Measurements from ENCODE around the gene SFXN3.

SFXN3 gene

GRCh38 chr10:101000127-101000914, 30.7 kb upstream of the SFXN3 start:
- no peak for DNase-seq (ENCODE audit: low read depth)

GRCh38 chr10:101000915-101001658, 29.9 kb upstream of the SFXN3 start:
- no peak for DNase-seq (ENCODE audit: low read depth)

GRCh38 chr10:101001659-101002035, 29.4 kb upstream of the SFXN3 start:
- no peak for DNase-seq (ENCODE audit: low read depth)

- no peak for DNase-seq (ENCODE audit: low read depth)
These were observed 28.6 kb upstream of the SFXN3 start for GRCh38 chr10:101002456-101002855.

- DNase-seq (ENCODE audit: low read depth): no peak
These were observed 27.3 kb upstream of the SFXN3 start for GRCh38 chr10:101003639-101004206.

- no peak for DNase-seq (ENCODE audit: low read depth)
These were observed 25.7 kb upstream of the SFXN3 start for GRCh38 chr10:101005361-101005760.

- no peak for DNase-seq (ENCODE audit: low read depth)
These were observed 25.0 kb upstream of the SFXN3 start for GRCh38 chr10:101005869-101006567.

GRCh38 chr10:101006593-101007098, 24.4 kb upstream of the SFXN3 start:
- no peak for DNase-seq (ENCODE audit: low read depth)

GRCh38 chr10:101007099-101007711, 23.8 kb upstream of the SFXN3 start:
- no peak for DNase-seq (ENCODE audit: low read depth)

- DNase-seq (ENCODE audit: low read depth): no peak
These were observed 22.9 kb upstream of the SFXN3 start for GRCh38 chr10:101007915-101008822.

- no peak for DNase-seq (ENCODE audit: low read depth)
These were observed 22.1 kb upstream of the SFXN3 start for GRCh38 chr10:101008823-101009423.

GRCh38 chr10:101010329-101010728, 20.7 kb upstream of the SFXN3 start:
- no peak for DNase-seq (ENCODE audit: low read depth)

- no peak for DNase-seq (ENCODE audit: low read depth)
These were observed 19.3 kb upstream of the SFXN3 start for GRCh38 chr10:101011517-101012423.

- peak; percentile 63 for DNase-seq (ENCODE audit: low read depth)
These were observed 18.3 kb upstream of the SFXN3 start for GRCh38 chr10:101012525-101013364.

- no peak for DNase-seq (ENCODE audit: low read depth)
These were observed 17.6 kb upstream of the SFXN3 start for GRCh38 chr10:101013365-101013825.

GRCh38 chr10:101014230-101014884, 16.7 kb upstream of the SFXN3 start:
- peak; percentile 45 for DNase-seq (ENCODE audit: low read depth)

GRCh38 chr10:101014966-101015581, 16.0 kb upstream of the SFXN3 start:
- no peak for DNase-seq (ENCODE audit: low read depth)

Measured in activated T-helper 1 cell treated with Interleukin-2 at 50 U/mL for 16 hours (primary cell).